ACC112 (cell line): ENCODE data around the gene MTHFD2L.

Source experiments
- H2AFZ ChIP-seq: fragments of 200-600 bp; sonication (generic); one replicate; pipeline ENCODE4 v1.6.0; 2017; ENCODE audit warnings: antibody characterized with exemption, low read length; ENCODE audit not compliant: unreplicated experiment
- H3K27ac ChIP-seq: fragments of 200-600 bp; sonication (generic); 2 replicates; pipeline ENCODE4 v1.5.1; 2014; ENCODE audit warnings: low read depth, mild to moderate bottlenecking, antibody characterized with exemption, low read length, moderate library complexity
- H3K27me3 ChIP-seq: fragments of 200-600 bp; sonication (generic); 2 replicates; pipeline ENCODE4 v1.6.1; 2014; ENCODE audit warnings: mild to moderate bottlenecking, antibody characterized with exemption, low read length, moderate library complexity, mixed read lengths; ENCODE audit not compliant: insufficient read depth
- H3K36me3 ChIP-seq: fragments of 200-600 bp; sonication (generic); 2 replicates; pipeline ENCODE4 v1.6.1; 2016; ENCODE audit warnings: mild to moderate bottlenecking, antibody characterized with exemption, low read length, moderate library complexity, mixed read lengths; ENCODE audit not compliant: insufficient read depth
- H3K4me1 ChIP-seq: fragments of 200-600 bp; sonication (generic); one replicate; pipeline ENCODE4 v1.6.1; 2016; ENCODE audit warnings: low read length, mixed read lengths; ENCODE audit not compliant: insufficient read depth, unreplicated experiment, control insufficient read depth
- H3K4me3 ChIP-seq: fragments of 200-600 bp; sonication (generic); 2 replicates; pipeline ENCODE4 v1.5.1; 2014; ENCODE audit warnings: mild to moderate bottlenecking, low read depth, low read length
- H3K79me2 ChIP-seq: fragments of 200-600 bp; sonication (generic); one replicate; pipeline ENCODE4 v1.6.0; 2016; ENCODE audit warnings: low read length; ENCODE audit not compliant: control insufficient read depth, unreplicated experiment, insufficient read depth

The MTHFD2L gene

GRCh38 chr4:74297539-74297938, 139.6 kb downstream of the MTHFD2L start:
- Histone ChIP-seq H2AFZ (no peak overlapping the region), H3K36me3 (no peaks in the 10 kb centered on the region), H3K27ac (no peak overlapping the region), H3K27me3 (no peaks in the 10 kb centered on the region), H3K79me2 (no peaks in the 10 kb centered on the region), H3K4me1 (no peaks in the 10 kb centered on the region), H3K4me3 (no peak overlapping the region)

- H3K4me1 ChIP-seq, result no peaks in the 10 kb centered on the region
- H3K79me2 ChIP-seq, result no peaks in the 10 kb centered on the region
- H3K27me3 ChIP-seq, result no peaks in the 10 kb centered on the region
- no peak overlapping the region for H3K4me3 ChIP-seq
- H3K27ac ChIP-seq, result no peak overlapping the region
- no peak overlapping the region for H2AFZ ChIP-seq
- no peaks in the 10 kb centered on the region for H3K36me3 ChIP-seq
Measured at GRCh38 chr4:74304095-74304625, 146.2 kb downstream of the MTHFD2L start.

- Histone ChIP-seq H3K27ac (no peak overlapping the region), H3K36me3 (no peaks in the 10 kb centered on the region), H3K4me3 (no peak overlapping the region), H3K4me1 (peaks cover 5% of the 10 kb centered on the region), H3K79me2 (no peaks in the 10 kb centered on the region), H3K27me3 (no peaks in the 10 kb centered on the region), H2AFZ (no peak overlapping the region)
Measured at GRCh38 chr4:74305000-74305399, 147.1 kb downstream of the MTHFD2L start.

GRCh38 chr4:74307170-74307569, 149.3 kb downstream of the MTHFD2L start:
- Histone ChIP-seq H3K36me3 (no peaks in the 10 kb centered on the region), H3K4me1 (peaks cover 5% of the 10 kb centered on the region), H3K27ac (no peak overlapping the region), H2AFZ (no peak overlapping the region), H3K27me3 (no peaks in the 10 kb centered on the region), H3K79me2 (no peaks in the 10 kb centered on the region), H3K4me3 (no peak overlapping the region)

GRCh38 chr4:74308215-74308614, 150.3 kb downstream of the MTHFD2L start, which contains the start of gene EPGN:
Gene EPGN, plus strand, starts transcription at chr4:74308470. Its CDS starts 64 bp downstream, at chr4:74308534.
- no peak within 1 kb of the TSS for H3K27ac ChIP-seq
- peaks cover 5% of the 10 kb centered on the region for H3K4me1 ChIP-seq
- H3K27me3 ChIP-seq, result no peaks in the 10 kb centered on the region
- H2AFZ ChIP-seq, result peak within 1 kb of the TSS; percentile 58
- no peaks in the 10 kb centered on the region for H3K79me2 ChIP-seq
- no peaks in the 10 kb centered on the region for H3K36me3 ChIP-seq
- H3K4me3 ChIP-seq, result no peak within 1 kb of the TSS

- no peak overlapping the region for H3K4me3 ChIP-seq
- no peak overlapping the region for H3K27ac ChIP-seq
- H3K4me1 ChIP-seq, result peaks cover 5% of the 10 kb centered on the region
- H3K79me2 ChIP-seq, result no peaks in the 10 kb centered on the region
- H3K27me3 ChIP-seq, result no peaks in the 10 kb centered on the region
- no peaks in the 10 kb centered on the region for H3K36me3 ChIP-seq
- H2AFZ ChIP-seq, result peak overlapping the region; percentile 58
Measured at GRCh38 chr4:74309223-74309622, 151.3 kb downstream of the MTHFD2L start.

- Histone ChIP-seq H3K36me3 (no peaks in the 10 kb centered on the region), H2AFZ (peak overlapping the region; percentile 81), H3K4me3 (0 out of 2 replicates have a peak overlapping the region, but pooled peaks have one; percentile 28), H3K79me2 (no peaks in the 10 kb centered on the region), H3K27ac (no peak overlapping the region), H3K27me3 (no peaks in the 10 kb centered on the region), H3K4me1 (peaks cover 5% of the 10 kb centered on the region)
Measured at GRCh38 chr4:74311696-74312313, 153.9 kb downstream of the MTHFD2L start.

- Histone ChIP-seq H3K27ac (no peak overlapping the region), H3K4me1 (peaks cover 3% of the 10 kb centered on the region), H3K4me3 (no peak overlapping the region), H3K27me3 (no peaks in the 10 kb centered on the region), H3K36me3 (no peaks in the 10 kb centered on the region), H2AFZ (no peak overlapping the region), H3K79me2 (no peaks in the 10 kb centered on the region)
Measured at GRCh38 chr4:74314329-74314728, 156.4 kb downstream of the MTHFD2L start.

- H3K36me3 ChIP-seq, result no peaks in the 10 kb centered on the region
- H3K79me2 ChIP-seq, result no peaks in the 10 kb centered on the region
- H3K4me1 ChIP-seq, result peaks cover 1% of the 10 kb centered on the region
- no peak overlapping the region for H3K27ac ChIP-seq
- no peak overlapping the region for H2AFZ ChIP-seq
- no peaks in the 10 kb centered on the region for H3K27me3 ChIP-seq
- H3K4me3 ChIP-seq, result no peak overlapping the region
Measured at GRCh38 chr4:74314944-74315343, 157.0 kb downstream of the MTHFD2L start.

GRCh38 chr4:74315376-74315775, 157.5 kb downstream of the MTHFD2L start:
- Histone ChIP-seq H3K27ac (no peak overlapping the region), H3K27me3 (no peaks in the 10 kb centered on the region), H3K36me3 (no peaks in the 10 kb centered on the region), H3K79me2 (no peaks in the 10 kb centered on the region), H3K4me1 (peaks cover 3% of the 10 kb centered on the region), H3K4me3 (no peak overlapping the region), H2AFZ (no peak overlapping the region)

GRCh38 chr4:74316397-74316796, 158.5 kb downstream of the MTHFD2L start:
- no peaks in the 10 kb centered on the region for H3K27me3 ChIP-seq
- H3K36me3 ChIP-seq, result no peaks in the 10 kb centered on the region
- H3K4me3 ChIP-seq, result no peak overlapping the region
- H2AFZ ChIP-seq, result no peak overlapping the region
- peaks cover 7% of the 10 kb centered on the region for H3K4me1 ChIP-seq
- H3K79me2 ChIP-seq, result no peaks in the 10 kb centered on the region
- no peak overlapping the region for H3K27ac ChIP-seq
